ENCODE results near the gene CD302.

GRCh38 chr2:159797543-159798375 is at the start of gene CD302:
- TF ChIP-seq CTCF (IDR thresholded peaks at IDR 0.05; ENCODE audit: insufficient read depth, low read length, poor library complexity, severe bottlenecking): no peak
- TF ChIP-seq EZH2phosphoT487 (conservative IDR thresholded peaks at IDR 0.05; ENCODE audit: low read length): no peak

Measured in SU-DHL-6 (cell line).